Fibroblast of upper back skin (primary cell): ENCODE data around the gene GPR55.
"Not testable (repeated sequence)": the region's sequence is repeated elsewhere in the genome, so short reads cannot be mapped to it uniquely, and the experiment has no call there.

ENCODE experiments used
- DNase-seq: peaks from one replicate; pipeline ENCODE4 v3.0.0-alpha.2; 2013

The GPR55 gene

DNA sequence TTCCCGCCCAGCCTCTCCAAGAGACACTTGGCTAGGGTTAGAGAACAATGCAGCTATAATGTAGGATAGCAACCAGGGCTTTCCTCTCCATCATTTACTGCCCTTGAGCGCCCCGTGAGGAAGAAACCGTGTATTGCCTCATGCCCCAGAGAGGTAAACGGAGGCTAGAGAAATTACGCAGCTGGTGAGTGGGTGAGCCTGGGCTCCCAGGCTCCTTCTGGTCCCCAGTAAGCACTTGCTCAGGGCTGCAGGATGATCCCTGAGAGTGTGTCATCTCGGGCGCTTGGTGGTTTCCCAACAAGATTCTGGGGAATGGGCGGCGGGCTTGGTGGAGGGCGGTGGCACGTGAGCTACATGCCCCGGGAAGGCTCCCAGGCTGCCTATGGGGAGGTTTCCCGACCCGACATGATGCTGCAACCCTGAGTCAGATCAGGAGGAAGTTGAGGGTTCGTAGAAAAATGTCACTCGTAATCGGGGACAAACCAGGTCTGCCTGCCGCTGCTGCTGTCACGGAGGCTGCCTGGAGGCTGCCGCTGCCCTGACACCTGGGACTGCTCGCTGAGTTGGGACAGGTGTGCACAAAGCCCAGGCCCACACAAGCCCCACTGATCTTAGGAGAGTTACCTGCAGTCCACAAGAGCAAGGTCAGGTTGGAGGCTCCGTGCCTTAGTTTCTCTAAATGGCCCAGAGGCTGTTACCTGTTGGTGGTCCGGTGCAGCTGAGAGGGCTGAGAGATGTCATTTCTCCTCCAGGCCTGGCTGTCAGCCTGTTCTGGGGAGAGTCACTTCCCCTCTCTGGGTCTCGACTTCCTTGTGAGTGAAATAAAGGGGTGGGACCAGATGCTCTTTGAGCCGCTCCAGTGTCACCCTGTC lies at the start of gene GPR55:
TSS of gene GPR55 (minus strand) at position 773 of the 872 bp plus-strand sequence. CDS start 14,280 bp downstream, outside the sequence.
- DNase-seq: no peak

DNA sequence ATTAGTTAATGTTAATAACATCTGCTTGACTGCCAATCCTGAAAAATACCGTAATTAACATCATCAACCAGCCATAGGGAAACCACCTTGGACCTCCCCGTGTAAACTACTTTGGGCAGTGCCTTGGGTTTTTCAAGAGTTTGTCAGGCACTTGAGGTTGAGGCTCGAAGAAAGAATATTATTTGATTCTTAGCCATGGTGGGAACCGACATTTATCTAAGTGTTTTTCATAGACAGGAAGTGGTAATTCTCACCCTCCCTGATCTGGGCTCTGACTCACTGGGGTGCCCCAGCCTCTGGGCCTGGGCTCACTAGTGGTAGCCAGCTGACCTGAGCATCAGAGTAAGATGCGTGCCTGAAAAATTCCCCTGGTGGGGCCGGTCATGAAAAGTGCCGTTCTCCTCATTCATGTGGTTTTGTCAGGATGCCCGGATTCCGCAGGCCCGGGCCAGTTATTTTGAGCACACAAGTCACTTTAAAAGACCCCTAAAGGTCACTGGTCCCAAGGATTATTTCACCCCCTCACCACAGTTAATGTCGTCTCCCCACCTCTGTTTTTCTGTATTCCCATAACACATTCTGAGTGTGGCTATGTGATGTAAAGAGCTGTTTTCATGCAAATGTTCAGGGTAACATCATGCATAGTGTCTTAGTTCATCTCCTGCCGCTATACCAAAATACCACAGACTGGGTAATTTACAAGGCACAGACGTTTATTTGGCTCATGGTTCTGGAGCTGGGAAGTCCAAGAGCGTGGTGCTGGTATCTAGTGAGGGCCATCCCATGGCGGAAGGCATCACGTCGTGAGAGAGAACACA lies 49.3 kb upstream of the GPR55 start:
- peak; percentile 69 for DNase-seq

DNA sequence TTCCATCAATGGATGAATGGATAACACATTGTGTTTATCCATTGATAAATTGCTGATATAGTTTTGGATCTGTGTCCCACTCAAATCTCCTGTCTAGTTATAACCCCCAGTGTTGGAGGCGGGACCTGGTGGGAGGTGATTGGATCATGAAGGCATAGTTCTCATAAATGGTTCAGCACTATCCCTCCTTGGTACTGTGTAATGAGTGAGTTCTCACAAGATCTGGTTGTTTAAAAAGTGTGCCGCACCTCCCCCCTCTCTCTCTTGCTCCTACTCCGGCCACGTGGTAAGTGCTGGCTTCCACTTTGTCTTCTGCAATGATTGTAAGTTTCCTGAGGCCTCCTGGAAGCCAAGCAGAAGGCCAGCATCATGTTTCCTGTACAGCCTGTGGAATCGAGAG lies 47.0 kb upstream of the GPR55 start:
- no peak for DNase-seq

DNA sequence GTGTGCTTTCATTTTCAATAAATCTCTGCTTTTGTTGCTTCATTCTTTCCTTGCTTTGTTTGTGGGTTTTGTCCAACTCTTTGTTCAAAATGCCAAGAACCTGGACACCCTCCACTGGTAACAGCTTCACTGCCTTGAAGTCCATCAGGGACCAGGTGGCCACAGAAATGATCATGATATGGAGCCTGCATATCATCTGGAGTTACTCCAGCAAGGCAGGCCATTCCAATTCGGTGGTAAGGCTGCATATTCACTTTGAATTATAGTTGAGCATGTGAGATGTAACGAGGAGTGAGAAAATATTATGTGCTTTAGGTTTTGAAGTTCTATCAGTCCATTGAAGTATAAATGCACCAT lies 44.6 kb upstream of the GPR55 start:
- DNase-seq: no peak

DNA sequence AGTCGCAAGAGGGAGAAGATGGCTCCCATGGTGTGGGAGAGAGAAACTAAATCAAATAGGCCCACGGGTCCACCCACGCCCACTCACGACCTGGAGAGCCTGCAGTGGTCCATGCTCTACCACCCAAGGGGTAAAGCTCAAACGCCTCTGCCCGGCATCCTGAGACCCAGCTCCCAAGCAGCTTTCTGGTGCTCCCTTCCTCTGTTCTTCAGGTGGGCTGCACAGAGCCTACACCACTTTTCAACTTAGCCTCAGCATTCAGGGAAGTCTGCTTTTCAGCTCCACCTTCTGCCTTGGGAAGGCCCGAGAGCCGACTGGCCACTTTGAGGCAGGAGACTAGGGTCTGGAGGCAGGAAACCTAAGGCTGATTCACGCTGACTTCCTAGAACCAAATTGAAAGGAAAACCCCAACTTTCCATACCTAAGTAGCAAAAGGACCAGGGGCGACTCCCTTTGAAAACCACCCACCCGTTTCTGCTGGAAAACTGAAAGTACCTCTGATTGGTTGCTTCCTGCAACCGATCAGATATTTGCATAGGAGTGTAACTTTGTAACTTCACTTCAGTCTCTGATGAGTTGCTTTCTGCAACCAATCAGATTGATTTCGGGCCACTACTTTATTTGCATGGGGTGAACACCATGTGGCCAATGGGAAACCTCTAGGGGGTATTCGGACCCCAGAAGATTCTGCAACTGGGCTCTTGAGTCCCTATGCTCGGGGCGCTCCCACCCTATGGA lies 44.0 kb upstream of the GPR55 start:
- no peak for DNase-seq

DNA sequence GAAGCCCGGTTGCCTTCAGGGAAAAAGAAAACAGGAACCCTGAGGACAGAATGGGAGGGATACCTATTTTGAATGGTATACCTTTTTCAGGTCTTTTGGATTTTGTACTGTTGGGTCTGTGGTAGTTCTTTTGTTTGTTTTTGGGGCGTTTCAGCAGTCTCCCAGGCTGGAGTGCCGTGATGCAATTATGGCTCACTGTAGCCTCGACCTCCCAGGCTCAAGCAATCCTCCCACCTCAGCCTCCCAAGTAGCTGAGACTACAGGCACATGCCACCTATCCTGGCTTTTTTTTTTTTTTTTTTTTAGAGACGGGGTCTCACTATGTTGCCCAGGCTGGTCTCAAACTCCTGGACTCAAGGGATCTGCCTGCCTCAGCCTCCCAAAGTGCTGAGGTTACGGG lies 43.3 kb upstream of the GPR55 start:
- DNase-seq: not testable (repeated sequence)

DNA sequence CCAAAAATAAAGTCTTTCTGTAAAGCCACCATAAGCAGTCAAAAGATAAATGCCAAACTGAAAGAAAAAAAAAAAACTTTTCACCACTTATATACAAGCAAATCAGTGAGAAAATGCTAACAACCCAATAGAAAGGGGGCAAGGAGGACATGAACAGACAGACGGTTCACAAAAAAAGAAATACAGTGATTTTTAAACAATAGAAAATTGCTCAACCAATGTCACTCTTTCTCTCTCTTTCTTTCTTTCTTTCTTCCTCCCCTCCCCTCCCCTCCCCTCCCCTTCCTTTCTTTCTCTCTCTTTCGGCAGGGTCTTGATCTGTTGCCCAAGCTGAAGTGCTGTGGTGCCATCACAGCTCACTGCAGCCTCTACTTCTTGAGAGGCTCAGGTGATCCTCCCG lies 42.1 kb upstream of the GPR55 start:
- DNase-seq: no peak

- no peak for DNase-seq
These were observed 39.2 kb upstream of the GPR55 start for GRCh38 chr2:230964136-230964730.

DNA sequence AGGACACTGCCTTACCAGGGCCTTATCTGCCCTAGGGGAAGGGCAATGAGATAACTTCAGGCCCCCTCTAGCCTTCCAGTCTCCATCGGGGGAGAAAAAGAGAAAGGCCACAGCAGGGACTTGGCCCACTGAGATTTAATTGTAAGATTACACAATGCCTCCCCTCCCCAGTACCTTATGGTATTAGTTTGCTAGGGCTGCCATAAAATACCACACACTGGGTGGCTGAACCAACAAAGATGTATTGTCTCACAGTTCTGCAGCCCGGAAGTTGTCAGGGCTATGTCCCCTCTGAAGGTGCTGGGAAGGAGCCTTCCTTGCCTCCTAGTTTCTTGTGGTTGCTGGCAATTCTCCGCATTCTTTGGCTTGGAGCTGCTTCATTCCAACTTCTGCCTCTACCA lies 36.0 kb upstream of the GPR55 start:
- DNase-seq: peak; percentile 56

- no peak for DNase-seq
These were observed 35.0 kb upstream of the GPR55 start for GRCh38 chr2:230960026-230960425.

- DNase-seq: no peak
These were observed 34.0 kb upstream of the GPR55 start for GRCh38 chr2:230958820-230959756.

DNA sequence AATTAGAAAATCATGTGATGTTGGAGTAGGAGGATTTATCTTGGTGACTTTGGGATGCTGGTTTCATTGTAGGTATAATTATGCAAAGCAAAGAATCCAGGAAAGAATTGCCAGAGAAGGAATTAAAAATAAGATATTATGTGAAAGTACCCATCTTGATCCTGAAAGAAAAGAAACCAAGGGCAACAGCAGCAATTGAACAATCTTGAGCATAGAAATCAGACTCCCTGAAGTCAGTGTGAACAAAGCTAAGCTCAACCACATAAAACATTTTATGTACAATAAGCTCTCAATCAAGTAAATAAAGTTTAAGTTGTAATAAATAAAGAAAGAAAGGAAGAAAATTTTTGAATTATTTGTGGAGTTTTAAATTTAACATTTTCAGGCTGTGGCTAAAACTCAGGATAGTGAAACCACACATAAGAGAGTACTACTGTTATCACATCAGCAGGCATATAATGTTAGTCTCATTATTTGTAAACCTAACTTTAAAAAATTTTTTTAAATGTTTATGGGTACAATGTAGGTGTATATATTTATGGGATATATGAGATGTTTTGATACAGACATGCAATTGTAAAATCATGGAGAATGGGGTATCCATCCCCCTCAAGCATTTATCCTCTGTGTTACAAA lies 32.8 kb upstream of the GPR55 start:
- no peak for DNase-seq

- DNase-seq: peak; percentile 33
These were observed 32.0 kb upstream of the GPR55 start for GRCh38 chr2:230956827-230957755.

DNA sequence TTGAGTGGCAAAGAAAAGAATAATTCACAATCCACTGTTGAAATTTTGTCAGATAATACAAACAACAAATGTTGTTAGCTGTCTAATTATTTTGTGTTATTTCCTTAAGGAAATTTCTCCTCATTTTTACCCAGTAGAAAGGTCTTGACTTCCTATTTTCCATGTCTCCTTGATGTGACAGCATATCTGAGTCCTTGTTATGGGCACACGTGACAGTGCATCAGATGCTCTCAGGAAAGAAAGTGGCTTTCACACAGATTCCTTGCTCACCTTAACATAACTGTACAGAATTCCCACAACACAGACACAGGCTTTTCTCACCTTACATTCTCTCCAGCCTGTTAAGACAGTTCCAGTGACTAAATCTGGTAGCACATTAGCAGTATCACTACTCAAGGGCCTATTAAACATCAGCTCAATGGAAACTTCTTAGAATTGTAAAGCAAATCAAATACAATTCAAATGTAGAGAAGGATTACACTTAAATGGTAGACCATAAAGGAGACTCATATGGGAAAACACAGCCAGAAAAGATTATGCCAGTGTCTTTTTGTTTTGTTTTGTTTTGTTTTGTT lies 30.2 kb upstream of the GPR55 start:
- no peak for DNase-seq

- DNase-seq: no peak
These were observed 29.7 kb upstream of the GPR55 start for GRCh38 chr2:230954746-230955145.

GRCh38 chr2:230953845-230954244 lies 28.8 kb upstream of the GPR55 start:
- no peak for DNase-seq

DNA sequence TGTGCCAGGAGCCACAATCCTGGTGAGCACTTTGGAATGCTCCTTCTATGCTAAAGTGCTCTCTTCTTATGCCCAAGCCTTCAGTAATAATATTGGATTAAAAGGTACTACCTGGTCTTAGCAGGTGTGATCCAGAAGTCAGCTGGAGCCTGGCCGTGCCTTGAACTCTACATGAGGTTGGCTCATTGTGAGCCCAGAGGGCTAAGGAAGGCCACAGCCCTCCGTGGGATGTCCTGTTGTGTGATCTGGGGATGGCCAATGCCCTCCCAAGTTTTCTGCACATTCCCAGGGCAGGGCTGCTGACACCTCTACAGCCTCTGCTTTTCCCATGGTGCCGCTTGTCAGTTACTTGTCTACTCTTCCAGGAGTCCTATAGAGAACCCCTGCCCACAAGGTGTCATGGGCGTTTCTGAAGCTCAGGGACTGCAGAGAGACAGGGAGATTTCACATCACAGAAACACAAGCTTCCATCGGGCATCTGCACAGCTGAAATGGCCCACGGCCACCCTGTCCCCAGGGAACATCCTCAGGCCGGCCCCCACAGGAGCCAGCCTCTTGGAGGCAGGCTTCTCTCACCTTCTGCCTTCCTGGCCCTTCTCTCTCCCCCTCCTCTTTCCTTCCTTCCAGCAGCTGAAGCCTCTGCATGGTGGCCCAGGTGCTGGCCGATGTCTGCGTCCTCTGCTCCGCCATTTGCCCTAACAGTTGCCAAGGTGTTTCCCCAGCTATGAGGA lies 27.3 kb upstream of the GPR55 start:
- no peak for DNase-seq

DNA sequence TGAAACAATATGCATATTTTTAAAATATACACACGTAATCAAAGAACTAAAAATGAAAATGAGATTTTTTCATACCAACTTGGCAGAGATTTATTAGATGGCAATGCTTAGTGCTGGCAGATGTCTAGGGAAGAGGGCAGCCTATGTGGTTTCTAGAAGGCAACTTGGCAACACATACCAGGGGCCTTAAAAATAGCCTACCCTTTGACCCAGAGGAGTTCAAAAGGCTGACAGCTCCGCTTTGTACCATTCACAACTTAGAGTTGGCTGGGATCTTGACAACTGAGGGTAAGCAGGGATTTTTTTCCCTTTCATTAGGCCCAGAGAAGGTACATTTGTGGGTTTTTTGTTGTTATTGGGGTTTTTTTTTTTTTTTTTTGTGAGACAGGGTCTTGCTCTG lies 26.4 kb upstream of the GPR55 start:
- DNase-seq: no peak

DNA sequence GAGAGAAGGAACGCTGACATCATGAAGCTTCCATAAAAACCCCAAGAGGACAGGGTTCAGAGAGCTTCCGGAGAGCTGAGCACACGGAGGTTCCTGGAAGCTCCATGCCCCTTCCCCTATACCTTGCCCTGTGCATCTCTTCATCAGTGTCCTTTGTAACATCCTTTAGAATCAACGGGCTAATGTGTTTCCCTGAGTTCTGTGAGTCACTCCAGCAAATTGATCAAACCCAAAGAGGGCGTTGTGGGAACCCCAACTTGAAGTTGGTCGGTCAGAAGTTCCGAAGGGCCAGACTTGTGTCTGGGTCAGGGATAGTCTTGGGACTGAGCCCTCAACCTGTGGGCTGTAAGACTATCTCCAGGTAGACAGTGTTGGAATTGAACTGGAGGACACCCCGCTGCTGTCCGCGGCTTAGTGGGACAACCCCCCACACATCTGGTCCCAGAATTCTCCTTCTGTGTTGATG lies 25.9 kb upstream of the GPR55 start:
- no peak for DNase-seq
